GM12878 (cell line): Measurements from ENCODE around the gene FNDC3A. TPM values are rescaled to one million over a fixed set of nuclear protein-coding genes. Genes with fewer than 3 reads are reported as not detected.

Experiments used
- ATAC-seq: fragments of 200-7000 bp; cut with Tn5 transposase; 3 replicates; pipeline ENCODE4 v1.9.1; 2020; ENCODE audit warnings: mild to moderate bottlenecking, moderate library complexity
- BruUV-seq: library from RNA; stranded (reverse); fragments of 400-500 nt; replicated peaks from 2 replicates; lab custom pipeline; 2021; lab: Mats Ljungman, UMichigan
- CTCF ChIA-PET: fragments of 300-600 bp; sonication (Branson Sonifier 250); formaldehyde crosslinking; extraction: SDS; loops from one replicate; lab custom pipeline; 2021; ENCODE audit warnings: inconsistent platforms; lab: Yijun Ruan, JAX
- POLR2A ChIA-PET: fragments of 350-600 bp; formaldehyde crosslinking; extraction: SDS; loops from one replicate; lab custom pipeline; 2021; ENCODE audit warnings: inconsistent platforms; lab: Charles Lee
- RAD21 ChIA-PET: fragments of 300-600 bp; sonication (Branson Sonifier 250); formaldehyde crosslinking; loops from one replicate; lab custom pipeline; 2023; ENCODE audit warnings: antibody characterized with exemption; ENCODE audit not compliant: unreplicated experiment; lab: Charles Lee
- SMC1A ChIA-PET: fragments of 300-600 bp; sonication (Branson Sonifier 250); formaldehyde crosslinking; loops from one replicate; lab custom pipeline; 2023; ENCODE audit not compliant: unreplicated experiment, uncharacterized antibody; lab: Charles Lee
- DNase-seq: peaks from one replicate; pipeline ENCODE4 v3.0.0-alpha.2; 2011; ENCODE audit warnings: low read depth, low spot score
- FAIRE-seq: peaks from 3 replicates; lab custom pipeline; 2011; peaks lifted over from hg19 to GRCh38; lab: Jason Lieb, UNC
- H2AFZ ChIP-seq: 2 replicates; pipeline ENCODE4 v1.6.0; 2011; ENCODE audit warnings: low read depth, low read length, control low read depth; ENCODE audit not compliant: control insufficient read depth
- H3K27ac ChIP-seq: 2 replicates; pipeline ENCODE4 v1.5.1; 2011; ENCODE audit warnings: control low read depth; ENCODE audit not compliant: control insufficient read depth, insufficient read depth
- H3K27me3 ChIP-seq, 2 experiments: replicated peaks in 1 of 2; 2 replicates each; pipeline versions ENCODE4 v1.6.0 to v1.6.1; 2011; ENCODE audit warnings: low read length in 1 of 2; ENCODE audit not compliant: control insufficient read depth in 2 of 2, insufficient read depth in 2 of 2
- H3K36me3 ChIP-seq, 2 experiments: 2 replicates each; pipeline ENCODE4 v1.5.1; 2011; ENCODE audit warnings: low read length in 1 of 2; ENCODE audit not compliant: control insufficient read depth in 2 of 2, insufficient read depth in 2 of 2
- H3K4me1 ChIP-seq: 2 replicates; pipeline ENCODE4 v1.6.1; 2011; ENCODE audit warnings: mild to moderate bottlenecking, low read length, moderate library complexity, mixed read lengths; ENCODE audit not compliant: control insufficient read depth, insufficient read depth
- H3K4me2 ChIP-seq: 2 replicates; pipeline ENCODE4 v1.6.0; 2011; ENCODE audit warnings: control low read depth; ENCODE audit not compliant: control insufficient read depth, insufficient read depth
- H3K4me3 ChIP-seq: fragments of 200-600 bp; sonication (generic); 2 replicates; pipeline ENCODE4 v1.5.1; 2016
- H3K79me2 ChIP-seq: 2 replicates; pipeline ENCODE4 v1.6.0; 2011; ENCODE audit warnings: low read length; ENCODE audit not compliant: control insufficient read depth, insufficient read depth
- H3K9ac ChIP-seq: 2 replicates; pipeline ENCODE4 v1.8.0; 2011; ENCODE audit warnings: low read length, control low read depth, mixed read lengths; ENCODE audit not compliant: control insufficient read depth, insufficient read depth
- H3K9me3 ChIP-seq: replicated peaks from 3 replicates; pipeline ENCODE4 v1.5.1; 2011; ENCODE audit warnings: mild to moderate bottlenecking, low read length; ENCODE audit not compliant: control insufficient read depth, insufficient read depth
- H4K20me1 ChIP-seq: 2 replicates; pipeline ENCODE4 v1.6.0; 2011; ENCODE audit not compliant: control insufficient read depth, insufficient read depth
- CREB1 ChIP-seq: IDR thresholded peaks from 2 replicates; pipeline ENCODE4 v1.6.1; 2012; ENCODE audit warnings: low read depth, mild to moderate bottlenecking, inconsistent platforms
- EP300 ChIP-seq, 2 experiments: fragments of 150-350 bp in 1 of 2; IDR thresholded peaks; 2 replicates each; pipeline ENCODE4 v1.6.1; 2011 to 2012; ENCODE audit warnings: low read depth in 2 of 2, low read length in 2 of 2, borderline replicate concordance in 1 of 2, improper control_type of control experiment in 1 of 2, inconsistent platforms in 1 of 2; ENCODE audit not compliant: control insufficient read depth in 1 of 2
- FOXM1 ChIP-seq: IDR thresholded peaks from 2 replicates; pipeline ENCODE4 v1.6.1; 2012; ENCODE audit warnings: low read depth, mild to moderate bottlenecking, inconsistent platforms, low read length, moderate library complexity
- NFXL1 ChIP-seq: fragments of 450-650 bp; IDR thresholded peaks from 2 replicates; pipeline ENCODE4 v1.6.1; 2017; ENCODE audit warnings: antibody characterized with exemption, mild to moderate bottlenecking, borderline replicate concordance
- RELA ChIP-seq: fragments of 450-650 bp; IDR thresholded peaks from 2 replicates; pipeline ENCODE4 v1.8.0; 2014; ENCODE audit warnings: borderline replicate concordance; ENCODE audit not compliant: partially characterized antibody
- SUPT20H ChIP-seq: IDR thresholded peaks from 2 replicates; pipeline ENCODE4 v1.6.1; 2011; ENCODE audit warnings: low read depth, mild to moderate bottlenecking, low read length, moderate library complexity, borderline replicate concordance; ENCODE audit not compliant: control insufficient read depth
- TARDBP ChIP-seq: IDR thresholded peaks from 2 replicates; pipeline ENCODE4 v1.6.1; 2016; ENCODE audit warnings: borderline replicate concordance
- ZBTB33 ChIP-seq: fragments of 450-650 bp; IDR thresholded peaks from 2 replicates; pipeline ENCODE4 v1.6.1; 2017; ENCODE audit warnings: mild to moderate bottlenecking
- ZBTB40 ChIP-seq: fragments of 450-650 bp; IDR thresholded peaks from 2 replicates; pipeline ENCODE4 v1.6.1; 2016; ENCODE audit warnings: mild to moderate bottlenecking, moderate library complexity, borderline replicate concordance
- ZNF24 ChIP-seq: fragments of 450-650 bp; IDR thresholded peaks from 2 replicates; pipeline ENCODE4 v1.6.1; 2017; ENCODE audit warnings: antibody characterized with exemption, mild to moderate bottlenecking
- ZNF384 ChIP-seq: IDR thresholded peaks from 2 replicates; pipeline ENCODE4 v1.6.1; 2012; ENCODE audit warnings: low read depth, mild to moderate bottlenecking, low read length, improper control_type of control experiment, borderline replicate concordance
- ZNF622 ChIP-seq: fragments of 450-650 bp; IDR thresholded peaks from 2 replicates; pipeline ENCODE4 v1.6.1; 2017; ENCODE audit warnings: mild to moderate bottlenecking, inconsistent platforms
- WGBS: methylation state at CpG from one replicate; pipeline ENCODE4 v1.1.6; 2016; ENCODE audit warnings: low lambda C conversion rate; ENCODE audit not compliant: insufficient replicate concordance, insufficient coverage; ENCODE audit errors: missing lambda C conversion rate; 5-methylcytosine and 5-hydroxymethylcytosine counted together
- in situ Hi-C: fragments of 300-500 bp; cut with MboI; formaldehyde crosslinking; loops from 9 replicates; pipeline ENCODE4 v1.14.3; 2018; ENCODE audit warnings: mixed read lengths
- intact Hi-C: fragments of 100-400 bp; cut with micrococcal nuclease; formaldehyde crosslinking; loops from one replicate; pipeline ENCODE4 v1.14.2; 2022; ENCODE audit not compliant: unreplicated experiment
- polyA plus RNA-seq, 11 experiments: library from polyadenylated mRNA; depleted of rRNA in 4 of 11; unstranded in 6 of 11; stranded (reverse) in 5 of 11; fragments of >200 nt; fragmentation: Nextera tagmentation in 4 of 11; fragmentation: Illumina TruSeq in 1 of 11; extraction: Ambion mirVana in 4 of 11; extraction: Trizol in 1 of 11; gene quantifications; 1 replicate in 1 of 11; 2 replicates in 10 of 11; pipeline versions ENCODE4 v1.2.1 to v1.2.3, GENCODE V29; 2011 to 2016; ENCODE audit warnings: inconsistent platforms in 2 of 11, missing spikeins in 2 of 11, low read depth in 1 of 11
- total RNA-seq, 4 experiments: library from RNA; depleted of rRNA in 3 of 4; stranded (reverse); fragments of >200 nt in 3 of 4; fragmentation: Illumina TruSeq in 1 of 4; extraction: Trizol in 1 of 4; gene quantifications; 2 replicates each; pipeline versions ENCODE4 v1.2.1 to v1.2.3, GENCODE V29; 2013 to 2021
- TF ChIP-seq, protein P1 (sequence below): IDR thresholded peaks from 2 replicates; pipeline ENCODE4 v1.6.1; 2012; ENCODE audit warnings: mild to moderate bottlenecking, low read depth, low read length

FNDC3A gene
- total and polyA plus RNA-seq, 10 of the 15 experiments (the other 5 are each of a cell fraction or from before 2014, with no cell fraction given): 6.3 to 46.4 (median 22.8) TPM

DNA sequence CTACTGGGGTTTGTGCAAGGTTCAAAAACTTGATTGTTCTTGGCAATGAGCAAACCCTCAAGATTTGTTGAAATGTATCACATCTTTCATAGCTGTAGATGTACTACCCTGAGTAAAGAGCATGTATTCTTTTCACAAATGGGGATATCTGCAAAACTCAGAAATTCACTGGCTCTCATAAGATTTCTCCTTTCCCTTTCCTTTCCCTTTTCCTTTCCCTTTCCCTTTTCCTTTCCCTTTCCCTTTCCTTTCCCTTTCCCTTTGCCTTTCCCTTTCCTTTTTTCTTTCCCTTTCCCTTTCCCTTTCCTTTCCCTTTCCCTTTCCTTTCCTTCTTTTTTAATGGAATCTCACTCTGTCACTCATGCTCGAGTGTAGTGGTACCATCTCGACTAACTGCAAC is 69.1 kb downstream of the FNDC3A start:
- no TSS peak for BruUV-seq
- Histone ChIP-seq H3K9ac (no peak overlapping the region), H3K36me3 (no peaks in the 10 kb centered on the region; a peak in 2 of 4 replicates), H2AFZ (no peak overlapping the region), H3K79me2 (no peaks in the 10 kb centered on the region; the same call in 1 of the 2 replicates), H3K27ac (no peak overlapping the region), H3K4me3 (no peak overlapping the region), H3K4me1 (no peaks in the 10 kb centered on the region), H4K20me1 (no peaks in the 10 kb centered on the region), H3K9me3 (no peaks in the 10 kb centered on the region; the same call in 1 of the 3 replicates), H3K27me3 (no peaks in the 10 kb centered on the region), H3K4me2 (no peak overlapping the region)
- POLR2A ChIA-PET: interaction anchor here (0.6 kb wide), 1 partner anchor 73 kb away, joined by 3 read pairs; no protein-coding TSS in a partner anchor
- in situ Hi-C loops: no loop called here
- CTCF ChIA-PET: interaction anchor here (3.3 kb wide), 1 partner anchor 9 kb away, joined by 10 read pairs; no protein-coding TSS in a partner anchor
- ATAC-seq (no peak), DNase-seq (no peak), FAIRE-seq (no peak)
- SMC1A ChIA-PET: interaction anchor here (0.9 kb wide), 1 partner anchor 47 kb away, joined by 3 read pairs; no protein-coding TSS in a partner anchor
- WGBS: 41% methylated on average over 2 of the region's 2 CpGs
- intact Hi-C loops: no loop called here
- RAD21 ChIA-PET: no interaction called here
- TF ChIP-seq NFXL1: no peak
- no peak for TF ChIP-seq ZBTB33
- TF ChIP-seq ZBTB40: no peak
- TF ChIP-seq, protein P1, sequence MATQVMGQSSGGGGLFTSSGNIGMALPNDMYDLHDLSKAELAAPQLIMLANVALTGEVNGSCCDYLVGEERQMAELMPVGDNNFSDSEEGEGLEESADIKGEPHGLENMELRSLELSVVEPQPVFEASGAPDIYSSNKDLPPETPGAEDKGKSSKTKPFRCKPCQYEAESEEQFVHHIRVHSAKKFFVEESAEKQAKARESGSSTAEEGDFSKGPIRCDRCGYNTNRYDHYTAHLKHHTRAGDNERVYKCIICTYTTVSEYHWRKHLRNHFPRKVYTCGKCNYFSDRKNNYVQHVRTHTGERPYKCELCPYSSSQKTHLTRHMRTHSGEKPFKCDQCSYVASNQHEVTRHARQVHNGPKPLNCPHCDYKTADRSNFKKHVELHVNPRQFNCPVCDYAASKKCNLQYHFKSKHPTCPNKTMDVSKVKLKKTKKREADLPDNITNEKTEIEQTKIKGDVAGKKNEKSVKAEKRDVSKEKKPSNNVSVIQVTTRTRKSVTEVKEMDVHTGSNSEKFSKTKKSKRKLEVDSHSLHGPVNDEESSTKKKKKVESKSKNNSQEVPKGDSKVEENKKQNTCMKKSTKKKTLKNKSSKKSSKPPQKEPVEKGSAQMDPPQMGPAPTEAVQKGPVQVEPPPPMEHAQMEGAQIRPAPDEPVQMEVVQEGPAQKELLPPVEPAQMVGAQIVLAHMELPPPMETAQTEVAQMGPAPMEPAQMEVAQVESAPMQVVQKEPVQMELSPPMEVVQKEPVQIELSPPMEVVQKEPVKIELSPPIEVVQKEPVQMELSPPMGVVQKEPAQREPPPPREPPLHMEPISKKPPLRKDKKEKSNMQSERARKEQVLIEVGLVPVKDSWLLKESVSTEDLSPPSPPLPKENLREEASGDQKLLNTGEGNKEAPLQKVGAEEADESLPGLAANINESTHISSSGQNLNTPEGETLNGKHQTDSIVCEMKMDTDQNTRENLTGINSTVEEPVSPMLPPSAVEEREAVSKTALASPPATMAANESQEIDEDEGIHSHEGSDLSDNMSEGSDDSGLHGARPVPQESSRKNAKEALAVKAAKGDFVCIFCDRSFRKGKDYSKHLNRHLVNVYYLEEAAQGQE: no peak
- no peak for TF ChIP-seq ZNF622
- no peak for TF ChIP-seq ZNF384
- TF ChIP-seq CREB1: no peak
- no peak for TF ChIP-seq ZNF24
- TF ChIP-seq FOXM1: no peak
- TF ChIP-seq RELA: no peak
- no peak for TF ChIP-seq TARDBP
- TF ChIP-seq EP300 (IDR thresholded peaks at IDR 0.05; ENCODE audit: borderline replicate concordance in 1 of 2, control insufficient read depth in 1 of 2, low read depth in 2 of 2, low read length in 2 of 2): no peak
- TF ChIP-seq SUPT20H: no peak
